HFFc6 (cell line): ENCODE measurements around the gene GNAT3. TPM values are rescaled to one million over a fixed set of nuclear protein-coding genes. Genes with fewer than 3 reads are reported as not detected.

Source experiments
- DNase-seq: peaks from one replicate; pipeline ENCODE4 v3.0.0-alpha.2; 2018
- H3K27ac Mint-ChIP-seq: 2 replicates; pipeline ENCODE4 v1.8.0; 2020; ENCODE audit warnings: mild to moderate bottlenecking, mixed read lengths
- H3K27me3 Mint-ChIP-seq: 2 replicates; pipeline ENCODE4 v1.8.0; 2021; ENCODE audit warnings: mild to moderate bottlenecking, moderate library complexity, mixed read lengths; ENCODE audit not compliant: insufficient read depth
- H3K36me3 Mint-ChIP-seq: 2 replicates; pipeline ENCODE4 v1.8.0; 2021; ENCODE audit warnings: low read depth, mixed read lengths
- H3K4me1 Mint-ChIP-seq: 2 replicates; pipeline ENCODE4 v1.8.0; 2020; ENCODE audit warnings: low read depth, mixed read lengths
- H3K4me3 Mint-ChIP-seq: 2 replicates; pipeline ENCODE4 v1.8.0; 2020; ENCODE audit warnings: mild to moderate bottlenecking, moderate library complexity, mixed read lengths
- H3K9me3 Mint-ChIP-seq: 2 replicates; pipeline ENCODE4 v1.8.0; 2020; ENCODE audit warnings: mild to moderate bottlenecking, mixed read lengths
- total RNA-seq, 6 experiments: library from RNA; stranded (reverse); fragmentation: NEBNext Ultra II Directional; extraction: Animal tissue kit (Norgen Biotek cat#: 25700); gene quantifications; 2 replicates in 1 of 6; 3 replicates in 5 of 6; pipeline ENCODE4 v1.2.3, GENCODE V29; 2021
- TF ChIP-seq, protein P1 (sequence below): fragments of 200-600 bp; sonication (generic); IDR thresholded peaks from 2 replicates; pipeline ENCODE4 v1.5.0; 2021; ENCODE audit warnings: antibody characterized with exemption, mild to moderate bottlenecking

GNAT3 gene
- total RNA-seq, 6 experiments from 2014 or later, result 0.26 TPM; not detected in 5

GRCh38 chr7:80475383-80475782 lies 36.5 kb downstream of the GNAT3 start:
- peaks cover 66% of the 10 kb centered on the region for H3K4me1 Mint-ChIP-seq
- H3K4me3 Mint-ChIP-seq, result no peak overlapping the region
- TF ChIP-seq, protein P1, sequence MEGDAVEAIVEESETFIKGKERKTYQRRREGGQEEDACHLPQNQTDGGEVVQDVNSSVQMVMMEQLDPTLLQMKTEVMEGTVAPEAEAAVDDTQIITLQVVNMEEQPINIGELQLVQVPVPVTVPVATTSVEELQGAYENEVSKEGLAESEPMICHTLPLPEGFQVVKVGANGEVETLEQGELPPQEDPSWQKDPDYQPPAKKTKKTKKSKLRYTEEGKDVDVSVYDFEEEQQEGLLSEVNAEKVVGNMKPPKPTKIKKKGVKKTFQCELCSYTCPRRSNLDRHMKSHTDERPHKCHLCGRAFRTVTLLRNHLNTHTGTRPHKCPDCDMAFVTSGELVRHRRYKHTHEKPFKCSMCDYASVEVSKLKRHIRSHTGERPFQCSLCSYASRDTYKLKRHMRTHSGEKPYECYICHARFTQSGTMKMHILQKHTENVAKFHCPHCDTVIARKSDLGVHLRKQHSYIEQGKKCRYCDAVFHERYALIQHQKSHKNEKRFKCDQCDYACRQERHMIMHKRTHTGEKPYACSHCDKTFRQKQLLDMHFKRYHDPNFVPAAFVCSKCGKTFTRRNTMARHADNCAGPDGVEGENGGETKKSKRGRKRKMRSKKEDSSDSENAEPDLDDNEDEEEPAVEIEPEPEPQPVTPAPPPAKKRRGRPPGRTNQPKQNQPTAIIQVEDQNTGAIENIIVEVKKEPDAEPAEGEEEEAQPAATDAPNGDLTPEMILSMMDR, result no peak
- H3K27me3 Mint-ChIP-seq, result no peaks in the 10 kb centered on the region
- no peaks in the 10 kb centered on the region for H3K9me3 Mint-ChIP-seq
- H3K27ac Mint-ChIP-seq, result no peak overlapping the region
- 0 out of 2 replicates have a peak, but pooled peaks cover 3% of the 10 kb centered on the region for H3K36me3 Mint-ChIP-seq
- DNase-seq, result no peak

DNA sequence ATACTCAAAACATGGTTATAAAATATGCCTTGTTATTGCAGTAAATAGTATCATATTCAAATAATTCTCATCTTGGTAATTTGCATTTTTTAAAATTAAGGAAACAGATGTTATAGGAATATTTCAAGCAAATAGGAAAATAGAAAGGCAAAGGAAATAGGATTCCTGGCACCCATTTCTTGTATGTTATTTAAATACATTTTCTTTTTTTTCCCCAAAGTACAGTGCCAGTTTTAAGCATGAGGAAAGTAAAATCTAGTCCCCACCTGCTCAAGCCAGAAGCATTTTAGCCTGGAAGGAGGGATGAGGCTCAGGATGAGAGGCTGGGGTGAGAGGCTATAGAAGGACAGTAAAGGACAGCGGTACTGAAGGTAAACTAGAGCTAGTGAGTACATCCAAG lies 38.1 kb downstream of the GNAT3 start:
- Mint-ChIP-seq H3K36me3 (no peaks in the 10 kb centered on the region), H3K27me3 (no peaks in the 10 kb centered on the region), H3K9me3 (no peaks in the 10 kb centered on the region), H3K4me3 (no peak overlapping the region), H3K27ac (no peak overlapping the region), H3K4me1 (peaks cover 62% of the 10 kb centered on the region)
- TF ChIP-seq, protein P1, result no peak
- DNase-seq, result no peak

GRCh38 chr7:80472491-80473200 lies 39.2 kb downstream of the GNAT3 start:
- Mint-ChIP-seq H3K27me3 (no peaks in the 10 kb centered on the region), H3K27ac (peak overlapping the region; percentile 6; the same call in 1 of the 2 replicates), H3K9me3 (no peaks in the 10 kb centered on the region), H3K4me3 (no peak overlapping the region), H3K36me3 (no peaks in the 10 kb centered on the region), H3K4me1 (peaks cover 60% of the 10 kb centered on the region)
- TF ChIP-seq, protein P1, result no peak
- DNase-seq, result no peak

DNA sequence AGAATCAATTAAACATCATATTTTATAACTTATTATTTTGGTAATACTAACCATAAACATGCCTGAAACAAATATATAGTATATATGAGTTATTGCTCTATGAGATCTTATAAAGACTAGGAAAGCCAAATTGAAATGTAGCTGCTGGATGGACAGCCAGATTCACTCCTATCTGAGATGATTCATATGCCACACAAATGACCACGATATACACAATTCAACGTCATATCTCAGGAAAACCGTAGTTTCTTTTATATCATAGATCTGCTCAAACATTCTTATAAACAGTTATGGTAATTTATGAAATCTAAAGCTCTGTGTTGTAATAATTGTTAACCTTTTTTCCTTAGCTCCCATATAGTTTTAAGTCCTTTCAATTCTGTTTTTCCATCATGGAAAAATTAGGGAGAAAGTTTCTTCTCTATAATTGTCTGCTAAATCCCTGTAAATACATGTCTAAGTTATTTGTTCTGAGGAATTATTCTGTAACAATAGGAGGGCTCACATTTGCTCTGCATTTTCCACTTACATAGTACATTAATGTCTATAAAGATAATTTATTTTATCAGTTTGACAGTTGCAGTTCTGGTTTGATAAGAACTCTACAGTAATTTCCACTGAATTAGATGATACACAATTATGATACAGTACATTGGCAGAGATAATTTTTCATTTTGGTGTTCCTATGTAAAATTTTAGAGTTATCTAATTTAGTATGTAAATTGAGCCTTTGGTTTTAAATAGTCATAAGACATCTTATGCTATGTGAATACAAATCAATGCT lies 42.7 kb downstream of the GNAT3 start:
- TF ChIP-seq, protein P1, result no peak
- no peak overlapping the region for H3K4me3 Mint-ChIP-seq
- H3K27me3 Mint-ChIP-seq, result no peaks in the 10 kb centered on the region
- DNase-seq, result no peak
- H3K9me3 Mint-ChIP-seq, result no peaks in the 10 kb centered on the region
- no peak overlapping the region for H3K27ac Mint-ChIP-seq
- peaks cover 58% of the 10 kb centered on the region for H3K4me1 Mint-ChIP-seq
- no peaks in the 10 kb centered on the region for H3K36me3 Mint-ChIP-seq

DNA sequence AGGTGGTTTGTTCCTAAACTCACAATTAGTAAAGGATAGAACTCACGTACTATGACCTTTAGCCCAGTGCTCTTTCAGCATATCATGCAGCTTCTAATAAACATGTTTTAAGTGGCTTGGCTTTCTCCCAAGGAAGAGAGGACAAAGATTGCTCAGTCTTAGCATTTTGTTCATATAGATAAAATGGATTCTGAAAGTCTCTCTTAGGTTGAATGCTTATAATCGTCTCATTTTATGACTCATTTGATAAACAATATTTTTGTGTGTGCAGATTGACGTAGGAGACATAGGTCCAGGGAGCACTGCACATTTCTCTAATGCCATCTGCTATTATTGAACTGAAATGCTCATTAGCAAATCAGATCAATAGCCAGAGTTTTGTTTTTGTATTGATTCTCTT lies 44.8 kb downstream of the GNAT3 start:
- peaks cover 55% of the 10 kb centered on the region for H3K4me1 Mint-ChIP-seq
- H3K36me3 Mint-ChIP-seq, result peaks cover 5% of the 10 kb centered on the region; the same call in 1 of the 2 replicates
- peak overlapping the region; percentile 29 for H3K4me3 Mint-ChIP-seq
- peak overlapping the region; percentile 68 for H3K27ac Mint-ChIP-seq
- DNase-seq, result peak; percentile 20
- H3K27me3 Mint-ChIP-seq, result no peaks in the 10 kb centered on the region
- no peaks in the 10 kb centered on the region for H3K9me3 Mint-ChIP-seq
- TF ChIP-seq, protein P1, result no peak
